Measurements from ENCODE around the gene CRIM1.

CRIM1 gene

DNA sequence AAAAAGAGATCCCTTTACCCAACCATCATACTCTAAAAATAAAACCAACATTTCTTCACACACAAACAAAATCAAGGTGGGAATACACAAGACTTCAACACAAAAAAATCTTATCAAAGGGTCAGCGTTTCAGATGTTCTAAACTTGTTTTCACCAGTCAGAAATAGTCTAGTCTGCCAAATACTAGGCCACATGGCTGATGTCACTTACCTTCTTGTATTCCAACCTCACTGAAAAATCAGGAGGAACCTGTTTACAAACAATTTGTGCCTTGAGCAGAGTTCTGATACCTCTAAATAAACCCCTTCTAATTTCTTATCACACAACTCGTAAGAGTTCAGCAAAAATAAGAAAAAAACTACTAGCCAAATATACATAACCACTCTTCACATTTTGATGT, 222.3 kb downstream of the CRIM1 start:
- Histone ChIP-seq H3K9me3 (ENCODE audit: severe bottlenecking) (no peaks in the 10 kb centered on the region), H3K36me3 (peaks cover 66% of the 10 kb centered on the region), H3K4me3 (ENCODE audit: low read depth, low read length) (no peak overlapping the region), H3K27ac (no peak overlapping the region), H3K27me3 (ENCODE audit: insufficient read depth, low read depth, severe bottlenecking) (no peaks in the 10 kb centered on the region)
- no peak for DNase-seq
- TF ChIP-seq, protein P1, sequence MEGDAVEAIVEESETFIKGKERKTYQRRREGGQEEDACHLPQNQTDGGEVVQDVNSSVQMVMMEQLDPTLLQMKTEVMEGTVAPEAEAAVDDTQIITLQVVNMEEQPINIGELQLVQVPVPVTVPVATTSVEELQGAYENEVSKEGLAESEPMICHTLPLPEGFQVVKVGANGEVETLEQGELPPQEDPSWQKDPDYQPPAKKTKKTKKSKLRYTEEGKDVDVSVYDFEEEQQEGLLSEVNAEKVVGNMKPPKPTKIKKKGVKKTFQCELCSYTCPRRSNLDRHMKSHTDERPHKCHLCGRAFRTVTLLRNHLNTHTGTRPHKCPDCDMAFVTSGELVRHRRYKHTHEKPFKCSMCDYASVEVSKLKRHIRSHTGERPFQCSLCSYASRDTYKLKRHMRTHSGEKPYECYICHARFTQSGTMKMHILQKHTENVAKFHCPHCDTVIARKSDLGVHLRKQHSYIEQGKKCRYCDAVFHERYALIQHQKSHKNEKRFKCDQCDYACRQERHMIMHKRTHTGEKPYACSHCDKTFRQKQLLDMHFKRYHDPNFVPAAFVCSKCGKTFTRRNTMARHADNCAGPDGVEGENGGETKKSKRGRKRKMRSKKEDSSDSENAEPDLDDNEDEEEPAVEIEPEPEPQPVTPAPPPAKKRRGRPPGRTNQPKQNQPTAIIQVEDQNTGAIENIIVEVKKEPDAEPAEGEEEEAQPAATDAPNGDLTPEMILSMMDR (IDR thresholded peaks at IDR 0.05; ENCODE audit: low read depth, low read length): no peak

DNA sequence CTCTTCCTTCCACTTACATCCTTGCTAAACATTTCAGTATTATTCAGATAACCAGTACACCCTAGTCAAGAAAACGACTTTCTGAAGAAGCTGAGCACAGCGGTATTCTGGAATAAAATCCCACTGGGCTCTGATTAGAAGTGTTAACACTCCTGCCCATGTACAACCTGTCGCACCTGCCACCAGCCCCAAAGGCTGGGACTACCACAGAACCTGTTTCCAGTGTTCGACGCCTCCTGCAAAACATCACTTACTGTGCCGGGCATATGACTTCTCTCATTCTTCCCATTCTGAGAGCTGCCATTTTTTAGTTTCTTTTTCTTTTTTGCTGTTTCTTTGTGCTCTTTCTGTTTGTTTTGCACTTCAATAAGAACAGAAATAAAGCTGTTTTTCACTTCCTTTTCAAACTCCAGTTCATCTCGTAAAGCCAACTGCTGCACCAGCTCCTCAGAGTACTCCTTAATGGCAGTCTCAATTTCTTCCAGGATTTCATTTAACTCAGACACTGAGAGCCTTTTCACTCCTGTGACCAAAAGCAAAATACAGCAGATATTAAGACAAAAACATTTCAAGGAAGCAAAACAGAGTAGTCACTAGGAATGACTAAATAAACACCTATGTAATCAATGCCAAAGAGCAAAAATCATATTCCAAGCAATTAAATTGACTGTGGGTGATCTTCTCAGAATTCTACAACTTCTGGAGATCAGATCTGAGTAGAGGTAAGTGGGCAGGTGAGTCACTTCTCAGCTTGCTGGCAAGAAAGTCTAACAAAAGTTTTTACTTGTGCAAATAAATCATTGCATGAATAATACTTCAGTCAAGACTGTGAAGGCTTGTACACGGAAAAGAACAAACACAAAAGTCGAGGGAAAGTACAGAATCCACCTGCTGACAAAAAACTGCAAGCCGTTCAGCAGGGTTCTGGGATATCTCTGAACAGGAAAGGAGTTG, 223.0 kb downstream of the CRIM1 start:
- TF ChIP-seq, protein P1 (IDR thresholded peaks at IDR 0.05; ENCODE audit: low read depth, low read length): no peak
- H3K36me3 ChIP-seq: peaks cover 72% of the 10 kb centered on the region
- DNase-seq: no peak

GRCh38 chr2:36579297-36579664, 223.7 kb downstream of the CRIM1 start:
- TF ChIP-seq, protein P1 (IDR thresholded peaks at IDR 0.05; ENCODE audit: low read depth, low read length): no peak
- no peak for DNase-seq
- Histone ChIP-seq H3K27me3 (ENCODE audit: insufficient read depth, low read depth, severe bottlenecking) (no peaks in the 10 kb centered on the region), H3K9me3 (ENCODE audit: severe bottlenecking) (no peaks in the 10 kb centered on the region), H3K27ac (no peak overlapping the region), H3K36me3 (peaks cover 77% of the 10 kb centered on the region), H3K4me3 (ENCODE audit: low read depth, low read length) (no peak overlapping the region)

More for the DNA sequence above, 223.0 kb downstream of the CRIM1 start:
- no peak overlapping the region for H3K4me3 ChIP-seq (ENCODE audit: low read depth, low read length)
- no peak overlapping the region for H3K27ac ChIP-seq
- H3K27me3 ChIP-seq (ENCODE audit: insufficient read depth, low read depth, severe bottlenecking): no peaks in the 10 kb centered on the region
- H3K9me3 ChIP-seq (ENCODE audit: severe bottlenecking): no peaks in the 10 kb centered on the region

DNA sequence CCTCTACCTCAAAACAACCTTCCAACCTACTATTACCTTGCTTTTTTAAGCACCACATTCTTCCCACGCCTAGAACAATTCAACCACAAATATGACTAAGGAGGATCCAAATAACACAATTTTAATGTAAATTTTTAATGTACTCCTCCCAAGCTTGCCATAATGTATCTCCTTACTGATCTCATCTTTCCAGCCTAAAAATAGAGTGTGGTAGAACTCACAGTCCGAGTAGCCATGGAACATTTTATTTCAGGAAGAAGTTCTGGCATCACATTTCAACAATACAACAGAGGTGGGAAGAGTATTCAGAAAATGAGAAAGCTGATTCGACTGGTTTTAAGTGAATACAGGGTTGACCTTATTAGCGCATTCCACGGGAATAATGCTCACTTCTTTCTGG, 227.0 kb downstream of the CRIM1 start:
- Histone ChIP-seq H3K9me3 (ENCODE audit: severe bottlenecking) (no peaks in the 10 kb centered on the region), H3K27ac (no peak overlapping the region), H3K4me3 (ENCODE audit: low read depth, low read length) (no peak overlapping the region), H3K36me3 (peaks cover 74% of the 10 kb centered on the region), H3K27me3 (ENCODE audit: insufficient read depth, low read depth, severe bottlenecking) (no peaks in the 10 kb centered on the region)
- no peak for DNase-seq
- TF ChIP-seq, protein P1 (IDR thresholded peaks at IDR 0.05; ENCODE audit: low read depth, low read length): no peak

DNA sequence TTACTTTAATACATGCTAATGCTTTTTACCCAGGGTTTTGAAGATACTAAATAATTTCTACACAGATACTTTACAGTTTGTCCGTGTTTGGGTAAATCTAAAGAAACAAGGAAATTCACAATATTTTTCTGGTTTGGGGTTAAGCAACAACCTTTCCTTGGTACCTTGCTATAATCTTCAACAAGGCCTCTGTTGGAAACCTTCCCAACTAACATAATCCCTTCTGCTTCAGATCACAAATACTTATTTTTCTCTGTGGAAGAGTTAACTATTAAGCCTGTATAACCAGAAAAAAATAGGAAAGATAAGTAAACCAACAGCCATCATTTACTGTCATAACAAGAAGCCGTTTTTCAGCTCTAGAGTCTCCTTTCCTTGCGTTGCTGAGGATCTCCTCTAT, 227.4 kb downstream of the CRIM1 start:
- Histone ChIP-seq H3K27ac (no peak overlapping the region), H3K36me3 (peaks cover 70% of the 10 kb centered on the region), H3K27me3 (ENCODE audit: insufficient read depth, low read depth, severe bottlenecking) (no peaks in the 10 kb centered on the region), H3K9me3 (ENCODE audit: severe bottlenecking) (no peaks in the 10 kb centered on the region), H3K4me3 (ENCODE audit: low read depth, low read length) (no peak overlapping the region)
- DNase-seq: no peak
- TF ChIP-seq, protein P1 (IDR thresholded peaks at IDR 0.05; ENCODE audit: low read depth, low read length): no peak
